A549 treated with CpdA at 1 μM for 4 hours (cell line): Measurements from ENCODE around the gene ACVR1B. TPM values are rescaled to one million over a fixed set of nuclear protein-coding genes. Genes with fewer than 3 reads are reported as not detected.

Source experiments
- total RNA-seq: library from RNA; stranded (reverse); fragments of 200-300 nt; extraction: Qiagen RNA extraction; gene quantifications from 5 replicates; pipeline ENCODE4 v1.2.3, GENCODE V29; 2022; ENCODE audit warnings: low read depth

The ACVR1B gene
- total RNA-seq = 12.0 to 17.3 TPM (median 15.4 TPM) in 5 replicates

GRCh38 chr12:51951199-51951842 lies at the start of gene ACVR1B:
Gene ACVR1B, plus strand, starts transcription at chr12:51951699. Its CDS starts 45 bp downstream, at chr12:51951744.

GRCh38 chr12:51907083-51907855 lies 44.2 kb upstream of the ACVR1B start, which contains the start of gene ACVRL1:
Gene ACVRL1, plus strand, starts transcription at chr12:51907504. Its CDS starts 4,971 bp downstream, at chr12:51912475.

GRCh38 chr12:52006726-52007157 lies 55.2 kb downstream of the ACVR1B start, which contains the start of gene TAMALIN:
Gene TAMALIN, plus strand, starts transcription at chr12:52006946. Its CDS starts 74 bp downstream, at chr12:52007020.

Other genes with a start within 250 kb of the ACVR1B start
- 0.14 to 0.41 TPM (median 0.20 TPM) in 5 replicates for gene FIGNL2, start 103.0 kb upstream of the ACVR1B start, total RNA-seq
- 0.08 TPM in 1 of 5 replicates, not detected in the others for gene ANKRD33, start 63.6 kb upstream of the ACVR1B start, total RNA-seq
- 0.03 to 0.09 TPM (median 0.08 TPM) in 4 of 5 replicates, not detected in the other for gene ACVRL1, start 44.2 kb upstream of the ACVR1B start, total RNA-seq
- gene TAMALIN, start 55.2 kb downstream of the ACVR1B start, total RNA-seq = 0.44 to 1.2 TPM (median 0.58 TPM) in 5 replicates
- 29.4 to 44.4 TPM (median 34.5 TPM) in 5 replicates for gene NR4A1, start 99.7 kb downstream of the ACVR1B start, total RNA-seq
- 77.7 to 101 TPM (median 99.2 TPM) in 5 replicates for gene ATG101, start 118.3 kb downstream of the ACVR1B start, total RNA-seq
- gene SMIM41, start 128.0 kb downstream of the ACVR1B start, total RNA-seq = not detected in 5 replicates
- gene KRT80, start 240.3 kb downstream of the ACVR1B start, total RNA-seq = 46.5 to 67.3 TPM (median 57.9 TPM) in 5 replicates